Measurements from ENCODE around the gene MLXIP.

Gene MLXIP

DNA sequence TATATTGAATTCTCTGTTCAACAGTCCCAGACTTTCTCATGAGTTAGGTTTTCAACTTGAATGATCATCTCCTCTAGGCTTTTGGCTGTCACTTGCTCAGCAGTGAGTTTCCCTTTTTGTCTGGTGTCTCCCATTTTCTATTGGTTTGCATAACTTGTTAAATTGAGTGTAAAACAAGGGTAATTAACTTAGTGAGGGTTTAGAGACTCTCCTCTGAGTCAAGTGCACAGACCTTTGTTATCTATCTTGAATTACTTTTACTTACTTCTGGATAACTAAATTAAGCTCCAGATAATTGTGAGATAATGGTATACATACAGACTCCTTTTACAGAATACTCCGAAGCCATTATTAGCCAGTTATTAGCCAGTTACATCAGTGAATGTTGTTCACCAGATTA is 22.0 kb downstream of the MLXIP start:
- TF ChIP-seq, protein P1, sequence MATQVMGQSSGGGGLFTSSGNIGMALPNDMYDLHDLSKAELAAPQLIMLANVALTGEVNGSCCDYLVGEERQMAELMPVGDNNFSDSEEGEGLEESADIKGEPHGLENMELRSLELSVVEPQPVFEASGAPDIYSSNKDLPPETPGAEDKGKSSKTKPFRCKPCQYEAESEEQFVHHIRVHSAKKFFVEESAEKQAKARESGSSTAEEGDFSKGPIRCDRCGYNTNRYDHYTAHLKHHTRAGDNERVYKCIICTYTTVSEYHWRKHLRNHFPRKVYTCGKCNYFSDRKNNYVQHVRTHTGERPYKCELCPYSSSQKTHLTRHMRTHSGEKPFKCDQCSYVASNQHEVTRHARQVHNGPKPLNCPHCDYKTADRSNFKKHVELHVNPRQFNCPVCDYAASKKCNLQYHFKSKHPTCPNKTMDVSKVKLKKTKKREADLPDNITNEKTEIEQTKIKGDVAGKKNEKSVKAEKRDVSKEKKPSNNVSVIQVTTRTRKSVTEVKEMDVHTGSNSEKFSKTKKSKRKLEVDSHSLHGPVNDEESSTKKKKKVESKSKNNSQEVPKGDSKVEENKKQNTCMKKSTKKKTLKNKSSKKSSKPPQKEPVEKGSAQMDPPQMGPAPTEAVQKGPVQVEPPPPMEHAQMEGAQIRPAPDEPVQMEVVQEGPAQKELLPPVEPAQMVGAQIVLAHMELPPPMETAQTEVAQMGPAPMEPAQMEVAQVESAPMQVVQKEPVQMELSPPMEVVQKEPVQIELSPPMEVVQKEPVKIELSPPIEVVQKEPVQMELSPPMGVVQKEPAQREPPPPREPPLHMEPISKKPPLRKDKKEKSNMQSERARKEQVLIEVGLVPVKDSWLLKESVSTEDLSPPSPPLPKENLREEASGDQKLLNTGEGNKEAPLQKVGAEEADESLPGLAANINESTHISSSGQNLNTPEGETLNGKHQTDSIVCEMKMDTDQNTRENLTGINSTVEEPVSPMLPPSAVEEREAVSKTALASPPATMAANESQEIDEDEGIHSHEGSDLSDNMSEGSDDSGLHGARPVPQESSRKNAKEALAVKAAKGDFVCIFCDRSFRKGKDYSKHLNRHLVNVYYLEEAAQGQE (IDR thresholded peaks at IDR 0.05; ENCODE audit: insufficient read depth in 1 of 2, low read depth in 2 of 2, low read length in 2 of 2): no peak
- no peak for TF ChIP-seq SIN3A (IDR thresholded peaks at IDR 0.05; ENCODE audit: borderline replicate concordance, insufficient read depth, low read length)
- no peak for TF ChIP-seq POLR2AphosphoS5 (IDR thresholded peaks at IDR 0.05; ENCODE audit: low read depth, low read length)
- TF ChIP-seq FOXP2 (optimal IDR thresholded peaks at IDR 0.05; ENCODE audit: borderline replicate concordance, extremely low read depth, extremely low read length, insufficient read depth): no peak
- no peak for TF ChIP-seq TAF1 (IDR thresholded peaks at IDR 0.05; ENCODE audit: borderline replicate concordance, insufficient read depth, low read length)

DNA sequence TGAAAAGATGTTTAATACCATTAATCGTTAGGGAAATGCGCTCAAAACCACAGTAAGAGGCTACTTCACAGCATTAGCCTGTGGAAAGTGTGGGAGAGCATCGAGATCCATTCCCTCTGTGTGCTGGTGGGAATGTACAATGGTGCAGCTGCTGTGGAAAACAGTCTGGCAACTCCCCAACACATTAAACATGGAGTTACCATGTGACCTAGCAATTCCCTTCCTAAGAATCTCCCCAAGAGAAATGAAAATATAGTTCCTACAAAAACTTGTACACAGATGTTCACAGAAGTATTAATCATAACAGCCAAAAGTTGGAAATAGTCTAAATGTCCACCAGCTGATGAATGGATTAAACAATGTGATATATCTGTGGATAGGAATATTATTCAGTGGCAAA is 23.8 kb downstream of the MLXIP start:
- TF ChIP-seq FOXP2 (optimal IDR thresholded peaks at IDR 0.05; ENCODE audit: borderline replicate concordance, extremely low read depth, extremely low read length, insufficient read depth): no peak
- no peak for TF ChIP-seq POLR2AphosphoS5 (IDR thresholded peaks at IDR 0.05; ENCODE audit: low read depth, low read length)
- no peak for TF ChIP-seq TAF1 (IDR thresholded peaks at IDR 0.05; ENCODE audit: borderline replicate concordance, insufficient read depth, low read length)
- TF ChIP-seq, protein P1 (IDR thresholded peaks at IDR 0.05; ENCODE audit: insufficient read depth in 1 of 2, low read depth in 2 of 2, low read length in 2 of 2): no peak
- no peak for TF ChIP-seq SIN3A (IDR thresholded peaks at IDR 0.05; ENCODE audit: borderline replicate concordance, insufficient read depth, low read length)

DNA sequence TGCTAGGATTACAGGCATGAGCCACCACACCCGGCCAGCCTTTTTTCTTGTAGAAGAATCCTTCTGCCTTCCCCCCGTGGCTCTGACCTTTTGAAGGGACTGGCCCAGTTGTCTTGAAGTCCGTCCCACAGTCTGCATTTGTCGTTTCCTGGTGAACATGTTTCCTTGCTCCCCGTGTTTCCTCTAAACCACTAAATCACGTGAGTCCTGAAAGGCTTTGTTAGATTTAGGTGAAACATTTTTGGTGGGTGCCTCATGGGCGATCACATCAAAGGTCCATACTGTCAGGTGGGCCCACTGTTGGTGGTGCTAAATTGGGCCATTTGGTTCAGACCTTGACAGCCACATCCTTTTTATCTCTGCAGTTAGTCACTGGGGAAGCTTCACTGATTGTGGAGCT is 26.3 kb downstream of the MLXIP start:
- TF ChIP-seq TAF1 (IDR thresholded peaks at IDR 0.05; ENCODE audit: borderline replicate concordance, insufficient read depth, low read length) (no peak), SIN3A (IDR thresholded peaks at IDR 0.05; ENCODE audit: borderline replicate concordance, insufficient read depth, low read length) (no peak), FOXP2 (optimal IDR thresholded peaks at IDR 0.05; ENCODE audit: borderline replicate concordance, extremely low read depth, extremely low read length, insufficient read depth) (no peak), POLR2AphosphoS5 (IDR thresholded peaks at IDR 0.05; ENCODE audit: low read depth, low read length) (no peak)
- TF ChIP-seq, protein P1 (IDR thresholded peaks at IDR 0.05; ENCODE audit: insufficient read depth in 1 of 2, low read depth in 2 of 2, low read length in 2 of 2): no peak

DNA sequence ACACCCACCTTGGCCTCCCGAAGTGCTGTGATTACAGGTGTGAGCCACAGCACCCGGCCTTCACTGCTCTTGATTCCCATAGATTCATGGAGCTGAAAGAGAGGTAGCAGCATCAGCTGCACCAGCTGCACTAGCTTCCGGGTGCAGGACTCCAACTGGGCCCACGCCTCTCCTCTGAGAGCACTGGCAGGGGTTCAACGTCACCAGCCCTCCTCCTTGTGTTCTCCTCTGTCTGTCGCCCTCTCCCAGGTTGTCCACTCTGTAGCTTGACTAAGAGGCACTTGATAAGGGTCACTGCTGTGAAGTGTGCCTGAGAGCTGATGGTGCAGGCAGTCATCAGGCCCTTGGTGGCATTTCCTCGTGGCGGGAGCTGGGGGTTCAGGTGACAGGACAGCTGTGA is 28.3 kb downstream of the MLXIP start:
- TF ChIP-seq, protein P1 (IDR thresholded peaks at IDR 0.05; ENCODE audit: insufficient read depth in 1 of 2, low read depth in 2 of 2, low read length in 2 of 2): no peak
- TF ChIP-seq TAF1 (IDR thresholded peaks at IDR 0.05; ENCODE audit: borderline replicate concordance, insufficient read depth, low read length) (no peak), POLR2AphosphoS5 (IDR thresholded peaks at IDR 0.05; ENCODE audit: low read depth, low read length) (no peak), FOXP2 (optimal IDR thresholded peaks at IDR 0.05; ENCODE audit: borderline replicate concordance, extremely low read depth, extremely low read length, insufficient read depth) (no peak), SIN3A (IDR thresholded peaks at IDR 0.05; ENCODE audit: borderline replicate concordance, insufficient read depth, low read length) (no peak)

DNA sequence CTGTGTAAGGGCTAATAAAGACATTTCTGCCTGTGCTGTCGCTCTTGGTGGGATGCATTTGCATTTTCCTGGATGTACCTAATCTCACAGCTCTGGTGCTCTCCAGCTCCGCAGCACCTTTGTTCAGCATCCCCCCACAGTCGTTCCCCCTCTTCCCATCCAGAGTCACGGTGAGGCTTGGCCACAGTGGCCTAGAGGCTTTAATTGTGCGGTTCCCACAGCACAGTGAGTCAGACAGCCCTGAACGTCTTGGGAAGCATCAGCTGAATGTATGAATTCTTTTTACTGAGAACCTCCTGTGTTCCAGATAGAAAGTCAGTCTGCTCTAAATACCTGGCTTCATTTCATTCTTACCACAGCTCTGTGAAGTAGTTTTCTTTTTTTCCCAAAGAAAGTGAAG is 28.7 kb downstream of the MLXIP start:
- TF ChIP-seq TAF1 (IDR thresholded peaks at IDR 0.05; ENCODE audit: borderline replicate concordance, insufficient read depth, low read length) (no peak), SIN3A (IDR thresholded peaks at IDR 0.05; ENCODE audit: borderline replicate concordance, insufficient read depth, low read length) (no peak), POLR2AphosphoS5 (IDR thresholded peaks at IDR 0.05; ENCODE audit: low read depth, low read length) (no peak)

Measured in PFSK-1 (cell line).